NOMO-1 (cell line): ENCODE data around the gene ATL3.
"Not testable (repeated sequence)": the region's sequence is repeated elsewhere in the genome, so short reads cannot be mapped to it uniquely, and the experiment has no call there.

Experiments used
- DNase-seq, 2 experiments: peaks; one replicate each; lab custom pipeline; 2025; ENCODE audit not compliant: unreplicated experiment in 2 of 2; lab: John Stamatoyannopoulos, UW

ATL3 gene

GRCh38 chr11:63623513-63624140, 47.5 kb downstream of the ATL3 start:
- DNase-seq: no peak

GRCh38 chr11:63622323-63622722, 48.9 kb downstream of the ATL3 start:
- DNase-seq: no peak

- DNase-seq: peak; percentile 83 to 98
Measured at GRCh38 chr11:63621071-63621470, 50.1 kb downstream of the ATL3 start.

- no peak for DNase-seq
Measured at GRCh38 chr11:63619967-63620366, 51.2 kb downstream of the ATL3 start.

GRCh38 chr11:63617686-63618085, 53.5 kb downstream of the ATL3 start:
- not testable (repeated sequence) for DNase-seq

GRCh38 chr11:63616953-63617352, 54.2 kb downstream of the ATL3 start:
- peak in 1 of 2 experiments; percentile 29 for DNase-seq

- peak in 1 of 2 experiments; percentile 47 for DNase-seq
Measured at GRCh38 chr11:63614136-63614671, 57.0 kb downstream of the ATL3 start, which contains the start of gene PLAAT3. Gene PLAAT3, minus strand, starts transcription at chr11:63614433. Its CDS starts 419 bp downstream, at chr11:63614014.

GRCh38 chr11:63613517-63614135, 57.5 kb downstream of the ATL3 start:
- DNase-seq: no peak

GRCh38 chr11:63612181-63612580, 59.0 kb downstream of the ATL3 start:
- no peak for DNase-seq

GRCh38 chr11:63611395-63611747, 59.8 kb downstream of the ATL3 start:
- no peak for DNase-seq

- DNase-seq: peak in 1 of 2 experiments; percentile 32
Measured at GRCh38 chr11:63610604-63611394, 60.4 kb downstream of the ATL3 start.

GRCh38 chr11:63609971-63610580, 61.1 kb downstream of the ATL3 start:
- DNase-seq: no peak

- DNase-seq: no peak
Measured at GRCh38 chr11:63609536-63609935, 61.6 kb downstream of the ATL3 start.

- DNase-seq: no peak
Measured at GRCh38 chr11:63608353-63609345, 62.5 kb downstream of the ATL3 start.

- no peak for DNase-seq
Measured at GRCh38 chr11:63603180-63603518, 68.0 kb downstream of the ATL3 start.

GRCh38 chr11:63602290-63603179, 68.6 kb downstream of the ATL3 start:
- not testable (repeated sequence) for DNase-seq

GRCh38 chr11:63599211-63600122, 71.7 kb downstream of the ATL3 start:
- no peak for DNase-seq

GRCh38 chr11:63598556-63598955, 72.6 kb downstream of the ATL3 start:
- no peak for DNase-seq
